HL-60/S4 treated with phorbol 12-myristate 13-acetate at 8.2 ng/mL for 4 days and 3 days (cell line): Measurements from ENCODE around the gene STOM.

Source experiments
- in situ Hi-C: fragments of 300-500 bp; cut with MboI; formaldehyde crosslinking; loops from 2 replicates; pipeline ENCODE4 v1.15.0; 2022; ENCODE audit warnings: low sequenced_read_pairs

Gene STOM

GRCh38 chr9:121369595-121370265, at the start of gene STOM:
Gene STOM, minus strand, starts transcription at chr9:121370250. Its CDS starts 63 bp downstream, at chr9:121370187.
- in situ Hi-C loops: no loop called here

GRCh38 chr9:121411993-121412392, 41.9 kb upstream of the STOM start:
- in situ Hi-C loops: no loop called here

GRCh38 chr9:121405899-121406298, 35.8 kb upstream of the STOM start:
- in situ Hi-C loops: no loop called here

GRCh38 chr9:121404906-121405305, 34.9 kb upstream of the STOM start:
- in situ Hi-C loops: no loop called here

- in situ Hi-C loops: loop anchor here (25.0 kb wide), 1 partner anchor 413 kb away; no protein-coding TSS in a partner anchor
These were observed 30.0 kb upstream of the STOM start for GRCh38 chr9:121399883-121400607.

- in situ Hi-C loops: loop anchor here (25.0 kb wide), 1 partner anchor 412 kb away; no protein-coding TSS in a partner anchor
These were observed 29.3 kb upstream of the STOM start for GRCh38 chr9:121399126-121399882.

- in situ Hi-C loops: loop anchor here (25.0 kb wide), 1 partner anchor 411 kb away; no protein-coding TSS in a partner anchor
These were observed 28.3 kb upstream of the STOM start for GRCh38 chr9:121398374-121398773.

GRCh38 chr9:121397277-121397676, 27.2 kb upstream of the STOM start:
- in situ Hi-C loops: loop anchor here (25.0 kb wide), 1 partner anchor 410 kb away; no protein-coding TSS in a partner anchor

GRCh38 chr9:121395558-121395957, 25.5 kb upstream of the STOM start:
- in situ Hi-C loops: loop anchor here (25.0 kb wide), 1 partner anchor 408 kb away; no protein-coding TSS in a partner anchor

- in situ Hi-C loops: loop anchor here (25.0 kb wide), 1 partner anchor 407 kb away; no protein-coding TSS in a partner anchor
These were observed 24.2 kb upstream of the STOM start for GRCh38 chr9:121394292-121394691.

GRCh38 chr9:121393318-121393717, 23.3 kb upstream of the STOM start:
- in situ Hi-C loops: loop anchor here (25.0 kb wide), 1 partner anchor 406 kb away; no protein-coding TSS in a partner anchor

GRCh38 chr9:121390372-121390771, 20.3 kb upstream of the STOM start:
- in situ Hi-C loops: loop anchor here (25.0 kb wide), 1 partner anchor 403 kb away; no protein-coding TSS in a partner anchor

GRCh38 chr9:121388140-121388905, 18.3 kb upstream of the STOM start:
- in situ Hi-C loops: loop anchor here (10.0 to 25.0 kb wide), 2 partner anchors 64 to 401 kb away; no protein-coding TSS in a partner anchor

- in situ Hi-C loops: loop anchor here (10.0 to 25.0 kb wide), 2 partner anchors 62 to 399 kb away; no protein-coding TSS in a partner anchor
These were observed 16.6 kb upstream of the STOM start for GRCh38 chr9:121386442-121387175.

- in situ Hi-C loops: loop anchor here (10.0 to 25.0 kb wide), 2 partner anchors 59 to 396 kb away; no protein-coding TSS in a partner anchor
These were observed 13.7 kb upstream of the STOM start for GRCh38 chr9:121383715-121384114.

- in situ Hi-C loops: loop anchor here (10.0 to 25.0 kb wide), 2 partner anchors 56 to 394 kb away; no protein-coding TSS in a partner anchor
These were observed 10.8 kb upstream of the STOM start for GRCh38 chr9:121380846-121381245.

GRCh38 chr9:121376214-121376830, 6.3 kb upstream of the STOM start:
- in situ Hi-C loops: loop anchor here (25.0 kb wide), 1 partner anchor 389 kb away; no protein-coding TSS in a partner anchor

GRCh38 chr9:121373011-121373729, 3.1 kb upstream of the STOM start:
- in situ Hi-C loops: no loop called here
